GM23338 (cell line): Measurements from ENCODE around the gene CPLX3. TPM values are rescaled to one million over a fixed set of nuclear protein-coding genes. Genes with fewer than 3 reads are reported as not detected.

Experiments
- ATAC-seq: fragments of 200-7000 bp; cut with Tn5 transposase; 3 replicates; pipeline ENCODE4 v1.9.1; 2020
- DNase-seq: peaks from one replicate; pipeline ENCODE4 v3.0.0-alpha.2; 2015; ENCODE audit warnings: low spot score
- H2AFZ ChIP-seq: fragments of 200-600 bp; sonication (generic); 2 replicates; pipeline ENCODE4 v1.8.0; 2016; ENCODE audit warnings: antibody characterized with exemption, mild to moderate bottlenecking, moderate library complexity
- H3F3A ChIP-seq: fragments of 200-600 bp; sonication (generic); replicated peaks from 2 replicates; pipeline ENCODE4 v1.8.0; 2017; ENCODE audit warnings: antibody characterized with exemption, mixed run types, low read depth
- H3K27ac ChIP-seq: fragments of 200-600 bp; sonication (generic); 2 replicates; pipeline ENCODE4 v1.6.1; 2016; ENCODE audit warnings: low read depth
- H3K27me3 ChIP-seq: fragments of 200-600 bp; sonication (generic); 2 replicates; pipeline ENCODE4 v1.8.0; 2016; ENCODE audit warnings: mild to moderate bottlenecking, mixed run types, moderate library complexity; ENCODE audit not compliant: insufficient read depth
- H3K36me3 ChIP-seq: fragments of 200-600 bp; sonication (generic); 2 replicates; pipeline ENCODE4 v1.8.0; 2016; ENCODE audit warnings: mild to moderate bottlenecking; ENCODE audit not compliant: insufficient read depth
- H3K4me1 ChIP-seq: fragments of 200-600 bp; sonication (generic); 2 replicates; pipeline ENCODE4 v1.8.0; 2016; ENCODE audit warnings: mild to moderate bottlenecking, moderate library complexity; ENCODE audit not compliant: insufficient read depth
- H3K4me2 ChIP-seq: fragments of 200-600 bp; sonication (generic); 2 replicates; pipeline ENCODE4 v1.7.1; 2017; ENCODE audit warnings: mixed run types
- H3K4me3 ChIP-seq: fragments of 200-600 bp; sonication (generic); 2 replicates; pipeline ENCODE4 v1.6.1; 2016; ENCODE audit warnings: mixed run types
- H3K79me2 ChIP-seq: fragments of 200-600 bp; sonication (generic); replicated peaks from 2 replicates; pipeline ENCODE4 v1.8.0; 2017; ENCODE audit warnings: mild to moderate bottlenecking; ENCODE audit not compliant: insufficient read depth
- H3K9me2 ChIP-seq: fragments of 200-600 bp; sonication (generic); 2 replicates; pipeline ENCODE4 v1.8.0; 2017; ENCODE audit not compliant: insufficient read depth
- H4K20me1 ChIP-seq: fragments of 200-600 bp; sonication (generic); replicated peaks from 2 replicates; pipeline ENCODE4 v1.8.0; 2017; ENCODE audit warnings: mild to moderate bottlenecking; ENCODE audit not compliant: insufficient read depth
- H3K27ac Mint-ChIP-seq: 2 replicates; pipeline ENCODE4 v1.8.0; 2020; ENCODE audit warnings: inconsistent platforms, mild to moderate bottlenecking, moderate library complexity, mixed read lengths
- H3K27me3 Mint-ChIP-seq: 3 replicates; pipeline ENCODE4 v1.8.0; 2022; ENCODE audit warnings: low read depth, mild to moderate bottlenecking, moderate library complexity, mixed read lengths, inconsistent platforms; ENCODE audit not compliant: insufficient read depth, poor library complexity
- H3K36me3 Mint-ChIP-seq: 3 replicates; pipeline ENCODE4 v1.8.0; 2021; ENCODE audit warnings: low read depth, mild to moderate bottlenecking, inconsistent platforms, moderate library complexity, mixed read lengths
- H3K4me1 Mint-ChIP-seq: 3 replicates; pipeline ENCODE4 v1.8.0; 2020; ENCODE audit warnings: mild to moderate bottlenecking, inconsistent platforms, mixed read lengths
- H3K4me3 Mint-ChIP-seq: 3 replicates; pipeline ENCODE4 v1.8.0; 2021; ENCODE audit warnings: moderate library complexity, mild to moderate bottlenecking, inconsistent platforms, mixed read lengths
- H3K9me3 Mint-ChIP-seq: 3 replicates; pipeline ENCODE4 v1.8.0; 2020; ENCODE audit warnings: moderate library complexity, mild to moderate bottlenecking, inconsistent platforms, mixed read lengths
- EZH2 ChIP-seq: fragments of 200-600 bp; sonication (generic); IDR thresholded peaks from one replicate; pipeline ENCODE4 v1.8.0; 2017; ENCODE audit warnings: antibody characterized with exemption, mild to moderate bottlenecking, low read depth; ENCODE audit not compliant: unreplicated experiment
- JUNB ChIP-seq: IDR thresholded peaks from one replicate; pipeline ENCODE4 v1.6.1; 2016; ENCODE audit warnings: antibody characterized with exemption; ENCODE audit not compliant: unreplicated experiment
- polyA plus RNA-seq: library from polyadenylated mRNA; unstranded; fragments of >200 nt; fragmentation: Nextera tagmentation; extraction: Ambion mirVana; gene quantifications from 2 replicates; pipeline ENCODE4 v1.2.1, GENCODE V29; 2016
- total RNA-seq: library from RNA; depleted of rRNA; stranded (reverse); fragments of >200 nt; shearing (Covaris generic); gene quantifications from 2 replicates; pipeline ENCODE4 v1.2.3, GENCODE V29; 2014
- TF ChIP-seq, protein P1 (sequence below): fragments of 250-450 bp; sonication (Bioruptor Pico); IDR thresholded peaks from 2 replicates; pipeline ENCODE4 v1.5.0; 2020; ENCODE audit warnings: mild to moderate bottlenecking, moderate library complexity
- TF ChIP-seq, protein P2 (sequence below): IDR thresholded peaks from 2 replicates; pipeline ENCODE4 v1.6.1; 2016; ENCODE audit warnings: antibody characterized with exemption
- TF ChIP-seq, protein P3 (sequence below): IDR thresholded peaks from one replicate; pipeline ENCODE4 v1.6.1; 2018; ENCODE audit warnings: antibody characterized with exemption; ENCODE audit not compliant: unreplicated experiment

CPLX3 gene
- total and polyA plus RNA-seq, 2 experiments from 2014 or later = 0.66 TPM; not detected in 1

DNA sequence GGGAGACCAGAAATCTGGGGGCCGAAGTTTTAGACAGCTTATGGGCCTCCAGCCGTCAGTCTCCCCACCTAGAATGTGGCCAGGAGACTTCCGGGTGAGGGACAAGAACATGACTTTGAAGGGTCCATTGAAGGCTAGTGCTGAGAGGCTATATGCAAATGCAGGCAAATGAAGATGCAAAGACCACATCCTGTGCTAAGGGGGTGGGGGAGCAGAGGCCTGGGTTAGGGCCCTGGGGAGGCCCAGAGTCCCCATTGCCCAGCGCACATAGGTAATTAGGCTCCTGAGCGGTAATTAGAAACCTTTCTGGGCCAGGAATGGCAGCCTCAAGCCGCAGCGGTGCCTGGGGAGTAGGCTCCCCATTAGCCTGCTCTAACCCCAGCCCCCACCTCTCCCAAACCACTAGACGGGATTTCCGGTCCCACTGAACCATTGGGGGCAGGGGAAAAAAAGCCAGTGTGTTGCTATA is 37.7 kb upstream of the CPLX3 start (continued):
- TF ChIP-seq, protein P1, sequence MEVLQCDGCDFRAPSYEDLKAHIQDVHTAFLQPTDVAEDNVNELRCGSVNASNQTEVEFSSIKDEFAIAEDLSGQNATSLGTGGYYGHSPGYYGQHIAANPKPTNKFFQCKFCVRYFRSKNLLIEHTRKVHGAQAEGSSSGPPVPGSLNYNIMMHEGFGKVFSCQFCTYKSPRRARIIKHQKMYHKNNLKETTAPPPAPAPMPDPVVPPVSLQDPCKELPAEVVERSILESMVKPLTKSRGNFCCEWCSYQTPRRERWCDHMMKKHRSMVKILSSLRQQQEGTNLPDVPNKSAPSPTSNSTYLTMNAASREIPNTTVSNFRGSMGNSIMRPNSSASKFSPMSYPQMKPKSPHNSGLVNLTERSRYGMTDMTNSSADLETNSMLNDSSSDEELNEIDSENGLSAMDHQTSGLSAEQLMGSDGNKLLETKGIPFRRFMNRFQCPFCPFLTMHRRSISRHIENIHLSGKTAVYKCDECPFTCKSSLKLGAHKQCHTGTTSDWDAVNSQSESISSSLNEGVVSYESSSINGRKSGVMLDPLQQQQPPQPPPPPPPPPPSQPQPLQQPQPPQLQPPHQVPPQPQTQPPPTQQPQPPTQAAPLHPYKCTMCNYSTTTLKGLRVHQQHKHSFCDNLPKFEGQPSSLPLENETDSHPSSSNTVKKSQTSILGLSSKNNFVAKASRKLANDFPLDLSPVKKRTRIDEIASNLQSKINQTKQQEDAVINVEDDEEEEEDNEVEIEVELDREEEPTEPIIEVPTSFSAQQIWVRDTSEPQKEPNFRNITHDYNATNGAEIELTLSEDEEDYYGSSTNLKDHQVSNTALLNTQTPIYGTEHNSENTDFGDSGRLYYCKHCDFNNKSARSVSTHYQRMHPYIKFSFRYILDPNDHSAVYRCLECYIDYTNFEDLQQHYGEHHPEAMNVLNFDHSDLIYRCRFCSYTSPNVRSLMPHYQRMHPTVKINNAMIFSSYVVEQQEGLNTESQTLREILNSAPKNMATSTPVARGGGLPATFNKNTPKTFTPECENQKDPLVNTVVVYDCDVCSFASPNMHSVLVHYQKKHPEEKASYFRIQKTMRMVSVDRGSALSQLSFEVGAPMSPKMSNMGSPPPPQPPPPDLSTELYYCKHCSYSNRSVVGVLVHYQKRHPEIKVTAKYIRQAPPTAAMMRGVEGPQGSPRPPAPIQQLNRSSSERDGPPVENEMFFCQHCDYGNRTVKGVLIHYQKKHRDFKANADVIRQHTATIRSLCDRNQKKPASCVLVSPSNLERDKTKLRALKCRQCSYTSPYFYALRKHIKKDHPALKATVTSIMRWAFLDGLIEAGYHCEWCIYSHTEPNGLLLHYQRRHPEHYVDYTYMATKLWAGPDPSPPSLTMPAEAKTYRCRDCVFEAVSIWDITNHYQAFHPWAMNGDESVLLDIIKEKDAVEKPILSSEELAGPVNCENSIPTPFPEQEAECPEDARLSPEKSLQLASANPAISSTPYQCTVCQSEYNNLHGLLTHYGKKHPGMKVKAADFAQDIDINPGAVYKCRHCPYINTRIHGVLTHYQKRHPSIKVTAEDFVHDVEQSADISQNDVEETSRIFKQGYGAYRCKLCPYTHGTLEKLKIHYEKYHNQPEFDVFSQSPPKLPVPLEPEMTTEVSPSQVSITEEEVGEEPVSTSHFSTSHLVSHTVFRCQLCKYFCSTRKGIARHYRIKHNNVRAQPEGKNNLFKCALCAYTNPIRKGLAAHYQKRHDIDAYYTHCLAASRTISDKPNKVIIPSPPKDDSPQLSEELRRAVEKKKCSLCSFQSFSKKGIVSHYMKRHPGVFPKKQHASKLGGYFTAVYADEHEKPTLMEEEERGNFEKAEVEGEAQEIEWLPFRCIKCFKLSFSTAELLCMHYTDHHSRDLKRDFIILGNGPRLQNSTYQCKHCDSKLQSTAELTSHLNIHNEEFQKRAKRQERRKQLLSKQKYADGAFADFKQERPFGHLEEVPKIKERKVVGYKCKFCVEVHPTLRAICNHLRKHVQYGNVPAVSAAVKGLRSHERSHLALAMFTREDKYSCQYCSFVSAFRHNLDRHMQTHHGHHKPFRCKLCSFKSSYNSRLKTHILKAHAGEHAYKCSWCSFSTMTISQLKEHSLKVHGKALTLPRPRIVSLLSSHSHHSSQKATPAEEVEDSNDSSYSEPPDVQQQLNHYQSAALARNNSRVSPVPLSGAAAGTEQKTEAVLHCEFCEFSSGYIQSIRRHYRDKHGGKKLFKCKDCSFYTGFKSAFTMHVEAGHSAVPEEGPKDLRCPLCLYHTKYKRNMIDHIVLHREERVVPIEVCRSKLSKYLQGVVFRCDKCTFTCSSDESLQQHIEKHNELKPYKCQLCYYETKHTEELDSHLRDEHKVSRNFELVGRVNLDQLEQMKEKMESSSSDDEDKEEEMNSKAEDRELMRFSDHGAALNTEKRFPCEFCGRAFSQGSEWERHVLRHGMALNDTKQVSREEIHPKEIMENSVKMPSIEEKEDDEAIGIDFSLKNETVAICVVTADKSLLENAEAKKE (CRISPR knock-in tag) = no peak

DNA sequence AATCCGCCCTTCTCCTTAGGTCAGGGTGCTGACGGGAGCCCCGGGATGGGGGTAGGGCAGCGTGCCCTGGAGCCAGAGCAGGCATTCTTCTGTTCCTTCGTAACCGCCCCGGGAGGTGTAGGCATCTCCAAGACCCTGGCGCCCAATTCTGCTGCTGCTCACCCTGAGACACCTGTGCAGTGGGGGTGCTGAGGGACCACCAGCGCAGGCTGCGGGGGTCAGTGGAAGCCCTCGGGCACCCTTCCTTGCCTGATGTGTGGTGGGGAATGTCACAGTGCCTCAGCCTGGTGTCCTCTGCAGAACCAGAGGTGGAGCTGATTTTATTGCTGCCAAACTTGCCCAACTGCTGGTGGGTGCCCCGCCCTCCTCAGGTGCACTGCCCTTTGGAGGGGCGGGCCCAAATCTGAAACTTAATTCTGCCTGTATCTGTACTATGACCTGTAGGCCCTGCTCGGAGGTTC is 37.2 kb upstream of the CPLX3 start:
- ATAC-seq = peak; percentile 16
- Mint-ChIP-seq H3K9me3 (no peaks in the 10 kb centered on the region), H3K4me1 (peaks cover 31% of the 10 kb centered on the region), H3K27ac (no peak overlapping the region), H3K36me3 (no peaks in the 10 kb centered on the region), H3K4me3 (peak overlapping the region; percentile 11; the same call in 1 of the 3 replicates), H3K27me3 (peaks cover 19% of the 10 kb centered on the region)
- no peak overlapping the region for H3K27ac ChIP-seq
- H3K4me3 ChIP-seq = no peak overlapping the region
- H3K36me3 ChIP-seq = no peaks in the 10 kb centered on the region
- H3K4me2 ChIP-seq = peak overlapping the region; percentile 69
- H3F3A ChIP-seq = peaks cover 7% of the 10 kb centered on the region
- H3K4me1 ChIP-seq = peaks cover 25% of the 10 kb centered on the region
- peaks cover 16% of the 10 kb centered on the region for H3K79me2 ChIP-seq
- H3K9me2 ChIP-seq = no peaks in the 10 kb centered on the region
- H2AFZ ChIP-seq = no peak overlapping the region
- DNase-seq = no peak
- H4K20me1 ChIP-seq = peaks cover 51% of the 10 kb centered on the region
- no peaks in the 10 kb centered on the region for H3K27me3 ChIP-seq
- TF ChIP-seq, protein P2, sequence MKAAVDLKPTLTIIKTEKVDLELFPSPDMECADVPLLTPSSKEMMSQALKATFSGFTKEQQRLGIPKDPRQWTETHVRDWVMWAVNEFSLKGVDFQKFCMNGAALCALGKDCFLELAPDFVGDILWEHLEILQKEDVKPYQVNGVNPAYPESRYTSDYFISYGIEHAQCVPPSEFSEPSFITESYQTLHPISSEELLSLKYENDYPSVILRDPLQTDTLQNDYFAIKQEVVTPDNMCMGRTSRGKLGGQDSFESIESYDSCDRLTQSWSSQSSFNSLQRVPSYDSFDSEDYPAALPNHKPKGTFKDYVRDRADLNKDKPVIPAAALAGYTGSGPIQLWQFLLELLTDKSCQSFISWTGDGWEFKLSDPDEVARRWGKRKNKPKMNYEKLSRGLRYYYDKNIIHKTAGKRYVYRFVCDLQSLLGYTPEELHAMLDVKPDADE = no peak
- TF ChIP-seq EZH2 = no peak
- TF ChIP-seq, protein P3, sequence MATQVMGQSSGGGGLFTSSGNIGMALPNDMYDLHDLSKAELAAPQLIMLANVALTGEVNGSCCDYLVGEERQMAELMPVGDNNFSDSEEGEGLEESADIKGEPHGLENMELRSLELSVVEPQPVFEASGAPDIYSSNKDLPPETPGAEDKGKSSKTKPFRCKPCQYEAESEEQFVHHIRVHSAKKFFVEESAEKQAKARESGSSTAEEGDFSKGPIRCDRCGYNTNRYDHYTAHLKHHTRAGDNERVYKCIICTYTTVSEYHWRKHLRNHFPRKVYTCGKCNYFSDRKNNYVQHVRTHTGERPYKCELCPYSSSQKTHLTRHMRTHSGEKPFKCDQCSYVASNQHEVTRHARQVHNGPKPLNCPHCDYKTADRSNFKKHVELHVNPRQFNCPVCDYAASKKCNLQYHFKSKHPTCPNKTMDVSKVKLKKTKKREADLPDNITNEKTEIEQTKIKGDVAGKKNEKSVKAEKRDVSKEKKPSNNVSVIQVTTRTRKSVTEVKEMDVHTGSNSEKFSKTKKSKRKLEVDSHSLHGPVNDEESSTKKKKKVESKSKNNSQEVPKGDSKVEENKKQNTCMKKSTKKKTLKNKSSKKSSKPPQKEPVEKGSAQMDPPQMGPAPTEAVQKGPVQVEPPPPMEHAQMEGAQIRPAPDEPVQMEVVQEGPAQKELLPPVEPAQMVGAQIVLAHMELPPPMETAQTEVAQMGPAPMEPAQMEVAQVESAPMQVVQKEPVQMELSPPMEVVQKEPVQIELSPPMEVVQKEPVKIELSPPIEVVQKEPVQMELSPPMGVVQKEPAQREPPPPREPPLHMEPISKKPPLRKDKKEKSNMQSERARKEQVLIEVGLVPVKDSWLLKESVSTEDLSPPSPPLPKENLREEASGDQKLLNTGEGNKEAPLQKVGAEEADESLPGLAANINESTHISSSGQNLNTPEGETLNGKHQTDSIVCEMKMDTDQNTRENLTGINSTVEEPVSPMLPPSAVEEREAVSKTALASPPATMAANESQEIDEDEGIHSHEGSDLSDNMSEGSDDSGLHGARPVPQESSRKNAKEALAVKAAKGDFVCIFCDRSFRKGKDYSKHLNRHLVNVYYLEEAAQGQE = no peak
- no peak for TF ChIP-seq JUNB
